H1 (cell line): ENCODE results near the gene ZFYVE16. TPM values are rescaled to one million over a fixed set of nuclear protein-coding genes. Genes with fewer than 3 reads are reported as not detected.
A peak's percentile ranks its signal among the peaks of the same experiment; 100 is the strongest.

Source experiments
- CBX8 ChIP-seq: fragments of 300-800, 300-1000 bp; sonication (generic); IDR thresholded peaks from 2 replicates; pipeline ENCODE4 v1.7.1; 2016; ENCODE audit warnings: low read depth, low read length, borderline replicate concordance
- CHD7 ChIP-seq: fragments of 300-600 bp; sonication (generic); IDR thresholded peaks from 2 replicates; pipeline ENCODE4 v1.7.1; 2012; ENCODE audit warnings: low read length, moderate library complexity, mild to moderate bottlenecking, inconsistent platforms; ENCODE audit not compliant: insufficient replicate concordance
- CREB1 ChIP-seq: IDR thresholded peaks from 2 replicates; pipeline ENCODE4 v1.6.1; 2012; ENCODE audit warnings: inconsistent platforms
- EGR1 ChIP-seq: IDR thresholded peaks from 2 replicates; pipeline ENCODE4 v1.6.1; 2011; ENCODE audit warnings: low read depth, low read length, borderline replicate concordance
- EP300 ChIP-seq, 2 experiments: IDR thresholded peaks; 1 replicate in 1 of 2; 2 replicates in 1 of 2; pipeline ENCODE4 v1.6.1; 2011 to 2012; ENCODE audit warnings: low read depth in 2 of 2, low read length in 2 of 2, mild to moderate bottlenecking in 2 of 2, borderline replicate concordance in 1 of 2, inconsistent platforms in 1 of 2, moderate library complexity in 1 of 2
- KDM4A ChIP-seq: IDR thresholded peaks from one replicate; pipeline ENCODE4 v1.7.1; 2012; ENCODE audit warnings: low read depth, mild to moderate bottlenecking, moderate library complexity, low read length, inconsistent platforms; ENCODE audit not compliant: severe bottlenecking
- RBBP5 ChIP-seq: IDR thresholded peaks from 2 replicates; pipeline ENCODE4 v1.7.1; 2012; ENCODE audit warnings: low read depth, mild to moderate bottlenecking, inconsistent platforms, low read length, moderate library complexity, borderline replicate concordance
- SIRT6 ChIP-seq: IDR thresholded peaks from one replicate; pipeline ENCODE4 v1.7.1; 2012; ENCODE audit warnings: low read length, inconsistent platforms
- TAF7 ChIP-seq: optimal IDR thresholded peaks from 2 replicates; pipeline ENCODE3; 2011; ENCODE audit warnings: low read depth, mild to moderate bottlenecking, inconsistent platforms, low read length, moderate library complexity, borderline replicate concordance
- TCF12 ChIP-seq: IDR thresholded peaks from 2 replicates; pipeline ENCODE4 v1.6.1; 2011; ENCODE audit warnings: low read depth, mild to moderate bottlenecking, low read length
- polyA plus RNA-seq, 7 experiments: library from polyadenylated mRNA; depleted of rRNA in 3 of 7; stranded (reverse) in 5 of 7; unstranded in 2 of 7; fragments of >200 nt in 5 of 7; fragments of 200-250 nt in 2 of 7; gene quantifications; 1 replicate in 5 of 7; 2 replicates in 1 of 7; 4 replicates in 1 of 7; pipeline versions ENCODE4 v1.2.1 to v1.2.3, GENCODE V29; 2011 to 2013; ENCODE audit warnings: missing spikeins in 2 of 7, mixed read lengths in 2 of 7
- total RNA-seq: library from RNA; stranded (reverse); fragmentation: NEBNext Ultra II Directional; extraction: Animal tissue kit (Norgen Biotek cat#: 25700); gene quantifications from 2 replicates; pipeline ENCODE4 v1.2.1, GENCODE V29; 2021

Gene ZFYVE16
- total and polyA plus RNA-seq, 2 of the 8 experiments (the other 6 are each of a cell fraction or from before 2014, with no cell fraction given): 3.6 to 24.2 TPM

- no peak for TF ChIP-seq CHD7
- TF ChIP-seq CREB1: no peak
- TF ChIP-seq CBX8: no peak
- no peak for TF ChIP-seq EGR1
- 0 out of 2 replicates have a peak, but pooled peaks have one; percentile 31 for TF ChIP-seq RBBP5
- no peak for TF ChIP-seq TCF12
- TF ChIP-seq KDM4A: no peak
- TF ChIP-seq EP300 (IDR thresholded peaks at IDR 0.05; ENCODE audit: borderline replicate concordance in 1 of 2, low read depth in 2 of 2, low read length in 2 of 2): no peak; a peak in 1 of 3 replicates
- TF ChIP-seq SIRT6: no peak
- no peak for TF ChIP-seq TAF7
Measured at GRCh38 chr5:80408484-80409366, 861 bp downstream of the ZFYVE16 start (continued).
